Measurements from ENCODE around the gene PTPRN2.

The PTPRN2 gene

GRCh38 chr7:157769086-157769485 is 818.5 kb downstream of the PTPRN2 start:
- H3K4me1 Mint-ChIP-seq: peaks cover 32% of the 10 kb centered on the region
- H3K9me3 Mint-ChIP-seq: peaks cover 43% of the 10 kb centered on the region
- H3K36me3 Mint-ChIP-seq (ENCODE audit: low read depth): peaks cover 9% of the 10 kb centered on the region
- H3K27ac Mint-ChIP-seq: no peak overlapping the region
- H3K4me3 Mint-ChIP-seq: no peak overlapping the region
- peaks cover 14% of the 10 kb centered on the region for H3K27me3 Mint-ChIP-seq (ENCODE audit: low read depth, poor library complexity)
- DNase-seq: peak; percentile 47
- no peak for TF ChIP-seq CTCF (IDR thresholded peaks at IDR 0.05)

GRCh38 chr7:157768198-157768597 is 819.4 kb downstream of the PTPRN2 start:
- H3K27ac Mint-ChIP-seq: peak overlapping the region; percentile 60
- DNase-seq: no peak

GRCh38 chr7:157767506-157768197 is 820.0 kb downstream of the PTPRN2 start:
- peaks cover 9% of the 10 kb centered on the region for H3K36me3 Mint-ChIP-seq (ENCODE audit: low read depth)
- H3K27me3 Mint-ChIP-seq (ENCODE audit: low read depth, poor library complexity): peaks cover 13% of the 10 kb centered on the region
- H3K4me3 Mint-ChIP-seq: no peak overlapping the region
- peaks cover 49% of the 10 kb centered on the region for H3K9me3 Mint-ChIP-seq
- H3K27ac Mint-ChIP-seq: no peak overlapping the region
- TF ChIP-seq CTCF (IDR thresholded peaks at IDR 0.05): no peak
- H3K4me1 Mint-ChIP-seq: peaks cover 24% of the 10 kb centered on the region
- no peak for DNase-seq

More at GRCh38 chr7:157768198-157768597, 819.4 kb downstream of the PTPRN2 start:
- peaks cover 9% of the 10 kb centered on the region for H3K36me3 Mint-ChIP-seq (ENCODE audit: low read depth)
- TF ChIP-seq CTCF (IDR thresholded peaks at IDR 0.05): no peak
- H3K4me3 Mint-ChIP-seq: no peak overlapping the region
- peaks cover 49% of the 10 kb centered on the region for H3K9me3 Mint-ChIP-seq
- H3K27me3 Mint-ChIP-seq (ENCODE audit: low read depth, poor library complexity): peaks cover 13% of the 10 kb centered on the region
- H3K4me1 Mint-ChIP-seq: peaks cover 28% of the 10 kb centered on the region

GRCh38 chr7:157766098-157766497 is 821.5 kb downstream of the PTPRN2 start:
- DNase-seq: no peak
- no peak overlapping the region for H3K27ac Mint-ChIP-seq
- TF ChIP-seq CTCF (IDR thresholded peaks at IDR 0.05): no peak

GRCh38 chr7:157764946-157765537 is 822.6 kb downstream of the PTPRN2 start:
- TF ChIP-seq CTCF (IDR thresholded peaks at IDR 0.05): no peak

More at GRCh38 chr7:157766098-157766497, 821.5 kb downstream of the PTPRN2 start:
- Mint-ChIP-seq H3K4me3 (no peak overlapping the region), H3K4me1 (peaks cover 19% of the 10 kb centered on the region), H3K27me3 (ENCODE audit: low read depth, poor library complexity) (peaks cover 13% of the 10 kb centered on the region), H3K36me3 (ENCODE audit: low read depth) (no peaks in the 10 kb centered on the region), H3K9me3 (peaks cover 37% of the 10 kb centered on the region)

More at GRCh38 chr7:157764946-157765537, 822.6 kb downstream of the PTPRN2 start:
- no peak for DNase-seq
- Mint-ChIP-seq H3K4me1 (peaks cover 19% of the 10 kb centered on the region), H3K27me3 (ENCODE audit: low read depth, poor library complexity) (peaks cover 13% of the 10 kb centered on the region), H3K9me3 (peaks cover 38% of the 10 kb centered on the region), H3K36me3 (ENCODE audit: low read depth) (no peaks in the 10 kb centered on the region), H3K27ac (no peak overlapping the region), H3K4me3 (no peak overlapping the region)

Data from nephron progenitor cell (in vitro differentiated cells).